ENCODE measurements around the gene UBXN2A. TPM values are rescaled to one million over a fixed set of nuclear protein-coding genes. Genes with fewer than 3 reads are reported as not detected.
A peak's percentile ranks its signal among the peaks of the same experiment; 100 is the strongest.

Gene UBXN2A
- total RNA-seq, 1 experiment from 2014 or later: 15.1 TPM

GRCh38 chr2:24007693-24008092 lies 67.4 kb downstream of the UBXN2A start:
- CTCF ChIA-PET: no interaction called here
- no peak overlapping the region for H3K4me3 Mint-ChIP-seq (ENCODE audit: low read depth, unreplicated experiment)

GRCh38 chr2:24008672-24009366 lies 68.6 kb downstream of the UBXN2A start:
- Mint-ChIP-seq H3K36me3 (ENCODE audit: insufficient read depth, unreplicated experiment) (no peaks in the 10 kb centered on the region), H3K27ac (ENCODE audit: unreplicated experiment) (no peak overlapping the region), H3K4me3 (ENCODE audit: low read depth, unreplicated experiment) (peak overlapping the region; percentile 51), H3K9me3 (ENCODE audit: low read depth, unreplicated experiment) (no peaks in the 10 kb centered on the region), H3K27me3 (ENCODE audit: unreplicated experiment) (peaks cover 37% of the 10 kb centered on the region), H3K4me1 (ENCODE audit: low read depth, unreplicated experiment) (peaks cover 9% of the 10 kb centered on the region)
- TF ChIP-seq CTCF (IDR thresholded peaks at IDR 0.05; ENCODE audit: unreplicated experiment): no peak
- intact Hi-C loops (cut with micrococcal nuclease; ENCODE audit: unreplicated experiment): no loop called here
- CTCF ChIA-PET: no interaction called here
- no TSS peak for BruUV-seq (replicated peaks)
- DNase-seq: no peak

More at GRCh38 chr2:24007693-24008092, 67.4 kb downstream of the UBXN2A start:
- no peak for DNase-seq
- Mint-ChIP-seq H3K27ac (ENCODE audit: unreplicated experiment) (no peak overlapping the region), H3K4me1 (ENCODE audit: low read depth, unreplicated experiment) (peaks cover 9% of the 10 kb centered on the region), H3K9me3 (ENCODE audit: low read depth, unreplicated experiment) (no peaks in the 10 kb centered on the region), H3K36me3 (ENCODE audit: insufficient read depth, unreplicated experiment) (no peaks in the 10 kb centered on the region), H3K27me3 (ENCODE audit: unreplicated experiment) (peaks cover 32% of the 10 kb centered on the region)
- TF ChIP-seq CTCF (IDR thresholded peaks at IDR 0.05; ENCODE audit: unreplicated experiment): no peak
- BruUV-seq (replicated peaks): no TSS peak
- intact Hi-C loops (cut with micrococcal nuclease; ENCODE audit: unreplicated experiment): no loop called here

- Mint-ChIP-seq H3K36me3 (ENCODE audit: insufficient read depth, unreplicated experiment) (no peaks in the 10 kb centered on the region), H3K4me3 (ENCODE audit: low read depth, unreplicated experiment) (peak overlapping the region; percentile 51), H3K4me1 (ENCODE audit: low read depth, unreplicated experiment) (peaks cover 9% of the 10 kb centered on the region), H3K9me3 (ENCODE audit: low read depth, unreplicated experiment) (no peaks in the 10 kb centered on the region), H3K27me3 (ENCODE audit: unreplicated experiment) (peaks cover 37% of the 10 kb centered on the region), H3K27ac (ENCODE audit: unreplicated experiment) (no peak overlapping the region)
- TF ChIP-seq CTCF (IDR thresholded peaks at IDR 0.05; ENCODE audit: unreplicated experiment): no peak
- DNase-seq: no peak
- BruUV-seq (replicated peaks): no TSS peak
- CTCF ChIA-PET: no interaction called here
- intact Hi-C loops (cut with micrococcal nuclease; ENCODE audit: unreplicated experiment): no loop called here
These were observed 69.1 kb downstream of the UBXN2A start for GRCh38 chr2:24009367-24009679.

- no peaks in the 10 kb centered on the region for H3K9me3 Mint-ChIP-seq (ENCODE audit: low read depth, unreplicated experiment)
These were observed 69.6 kb downstream of the UBXN2A start, which contains the start of gene MFSD2B for GRCh38 chr2:24009680-24010476. Gene MFSD2B, plus strand, starts transcription at chr2:24010085. Its CDS starts 12 bp downstream, at chr2:24010097.

More at GRCh38 chr2:24009680-24010476, 69.6 kb downstream of the UBXN2A start, which contains the start of gene MFSD2B:
- peaks cover 9% of the 10 kb centered on the region for H3K4me1 Mint-ChIP-seq (ENCODE audit: low read depth, unreplicated experiment)
- DNase-seq: no peak
- no peaks in the 10 kb centered on the region for H3K36me3 Mint-ChIP-seq (ENCODE audit: insufficient read depth, unreplicated experiment)
- CTCF ChIA-PET: no interaction called here
- BruUV-seq (replicated peaks): no TSS peak
- peaks cover 37% of the 10 kb centered on the region for H3K27me3 Mint-ChIP-seq (ENCODE audit: unreplicated experiment)
- H3K27ac Mint-ChIP-seq (ENCODE audit: unreplicated experiment): no peak within 1 kb of the TSS
- H3K4me3 Mint-ChIP-seq (ENCODE audit: low read depth, unreplicated experiment): peak within 1 kb of the TSS; percentile 51
- intact Hi-C loops (cut with micrococcal nuclease; ENCODE audit: unreplicated experiment): no loop called here
- no peak for TF ChIP-seq CTCF (IDR thresholded peaks at IDR 0.05; ENCODE audit: unreplicated experiment)

Data from Calu3 (cell line).